ENCODE data around the gene PROM1. TPM values are rescaled to one million over a fixed set of nuclear protein-coding genes. Genes with fewer than 3 reads are reported as not detected.

The PROM1 gene
- polyA plus RNA-seq, 1 donor from 2014 or later: 1.1 TPM

DNA sequence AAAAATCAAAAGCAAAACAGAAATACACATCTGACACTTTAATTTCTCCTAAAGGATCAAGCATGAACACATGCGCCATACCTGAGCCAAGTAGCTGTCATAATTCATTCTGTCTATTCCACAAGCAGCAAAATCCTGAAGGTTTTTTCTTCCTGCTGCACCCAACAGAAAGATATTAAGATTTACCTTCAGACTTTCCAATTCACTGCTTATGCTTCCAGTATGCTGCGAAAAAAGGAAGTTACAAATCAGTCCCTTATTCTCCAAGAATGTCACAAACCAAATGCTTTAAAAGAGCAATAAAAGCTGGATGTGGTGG lies 91.7 kb downstream of the PROM1 start:
- H3K9ac ChIP-seq (ENCODE audit: low read length): no peak overlapping the region
- H2AFZ ChIP-seq (ENCODE audit: low read depth, low read length): no peak overlapping the region
- no peaks in the 10 kb centered on the region for H4K20me1 ChIP-seq (ENCODE audit: insufficient read depth)
- H3F3A ChIP-seq (ENCODE audit: insufficient read depth, low read length, poor library complexity, severe bottlenecking): no peaks in the 10 kb centered on the region
- TF ChIP-seq TAF1 (IDR thresholded peaks at IDR 0.05; ENCODE audit: low read depth) (no peak), MXI1 (conservative IDR thresholded peaks at IDR 0.05; ENCODE audit: poor library complexity, severe bottlenecking) (no peak), EZH2 (IDR thresholded peaks at IDR 0.05; ENCODE audit: borderline replicate concordance, insufficient read depth, low read length, poor library complexity, severe bottlenecking) (no peak), EP300 (conservative IDR thresholded peaks at IDR 0.05; ENCODE audit: poor library complexity, severe bottlenecking) (no peak), RAD21 (conservative IDR thresholded peaks at IDR 0.05) (no peak), SMC3 (conservative IDR thresholded peaks at IDR 0.05; ENCODE audit: poor library complexity) (no peak), POLR2AphosphoS5 (IDR thresholded peaks at IDR 0.05) (no peak)
- TF ChIP-seq, protein P1, sequence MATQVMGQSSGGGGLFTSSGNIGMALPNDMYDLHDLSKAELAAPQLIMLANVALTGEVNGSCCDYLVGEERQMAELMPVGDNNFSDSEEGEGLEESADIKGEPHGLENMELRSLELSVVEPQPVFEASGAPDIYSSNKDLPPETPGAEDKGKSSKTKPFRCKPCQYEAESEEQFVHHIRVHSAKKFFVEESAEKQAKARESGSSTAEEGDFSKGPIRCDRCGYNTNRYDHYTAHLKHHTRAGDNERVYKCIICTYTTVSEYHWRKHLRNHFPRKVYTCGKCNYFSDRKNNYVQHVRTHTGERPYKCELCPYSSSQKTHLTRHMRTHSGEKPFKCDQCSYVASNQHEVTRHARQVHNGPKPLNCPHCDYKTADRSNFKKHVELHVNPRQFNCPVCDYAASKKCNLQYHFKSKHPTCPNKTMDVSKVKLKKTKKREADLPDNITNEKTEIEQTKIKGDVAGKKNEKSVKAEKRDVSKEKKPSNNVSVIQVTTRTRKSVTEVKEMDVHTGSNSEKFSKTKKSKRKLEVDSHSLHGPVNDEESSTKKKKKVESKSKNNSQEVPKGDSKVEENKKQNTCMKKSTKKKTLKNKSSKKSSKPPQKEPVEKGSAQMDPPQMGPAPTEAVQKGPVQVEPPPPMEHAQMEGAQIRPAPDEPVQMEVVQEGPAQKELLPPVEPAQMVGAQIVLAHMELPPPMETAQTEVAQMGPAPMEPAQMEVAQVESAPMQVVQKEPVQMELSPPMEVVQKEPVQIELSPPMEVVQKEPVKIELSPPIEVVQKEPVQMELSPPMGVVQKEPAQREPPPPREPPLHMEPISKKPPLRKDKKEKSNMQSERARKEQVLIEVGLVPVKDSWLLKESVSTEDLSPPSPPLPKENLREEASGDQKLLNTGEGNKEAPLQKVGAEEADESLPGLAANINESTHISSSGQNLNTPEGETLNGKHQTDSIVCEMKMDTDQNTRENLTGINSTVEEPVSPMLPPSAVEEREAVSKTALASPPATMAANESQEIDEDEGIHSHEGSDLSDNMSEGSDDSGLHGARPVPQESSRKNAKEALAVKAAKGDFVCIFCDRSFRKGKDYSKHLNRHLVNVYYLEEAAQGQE (IDR thresholded peaks at IDR 0.05; ENCODE audit: borderline replicate concordance): no peak
- TF ChIP-seq, protein P2, sequence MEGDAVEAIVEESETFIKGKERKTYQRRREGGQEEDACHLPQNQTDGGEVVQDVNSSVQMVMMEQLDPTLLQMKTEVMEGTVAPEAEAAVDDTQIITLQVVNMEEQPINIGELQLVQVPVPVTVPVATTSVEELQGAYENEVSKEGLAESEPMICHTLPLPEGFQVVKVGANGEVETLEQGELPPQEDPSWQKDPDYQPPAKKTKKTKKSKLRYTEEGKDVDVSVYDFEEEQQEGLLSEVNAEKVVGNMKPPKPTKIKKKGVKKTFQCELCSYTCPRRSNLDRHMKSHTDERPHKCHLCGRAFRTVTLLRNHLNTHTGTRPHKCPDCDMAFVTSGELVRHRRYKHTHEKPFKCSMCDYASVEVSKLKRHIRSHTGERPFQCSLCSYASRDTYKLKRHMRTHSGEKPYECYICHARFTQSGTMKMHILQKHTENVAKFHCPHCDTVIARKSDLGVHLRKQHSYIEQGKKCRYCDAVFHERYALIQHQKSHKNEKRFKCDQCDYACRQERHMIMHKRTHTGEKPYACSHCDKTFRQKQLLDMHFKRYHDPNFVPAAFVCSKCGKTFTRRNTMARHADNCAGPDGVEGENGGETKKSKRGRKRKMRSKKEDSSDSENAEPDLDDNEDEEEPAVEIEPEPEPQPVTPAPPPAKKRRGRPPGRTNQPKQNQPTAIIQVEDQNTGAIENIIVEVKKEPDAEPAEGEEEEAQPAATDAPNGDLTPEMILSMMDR (IDR thresholded peaks at IDR 0.05; ENCODE audit: poor library complexity, severe bottlenecking): no peak
- no peaks in the 10 kb centered on the region for H3K9me2 ChIP-seq (ENCODE audit: insufficient read depth, low read length)
- H3K27ac ChIP-seq (ENCODE audit: low read length): no peak overlapping the region
- no peak overlapping the region for H3K4me2 ChIP-seq (ENCODE audit: low read length)
- no peaks in the 10 kb centered on the region for H3K79me2 ChIP-seq (replicated peaks; ENCODE audit: insufficient read depth, low read length)
- H3K4me3 ChIP-seq (ENCODE audit: low read length): no peak overlapping the region
- no peaks in the 10 kb centered on the region for H3K36me3 ChIP-seq (ENCODE audit: insufficient read depth, low read length)
- H3K9me3 ChIP-seq (ENCODE audit: low read length): no peaks in the 10 kb centered on the region
- no peaks in the 10 kb centered on the region for H3K27me3 ChIP-seq (ENCODE audit: insufficient read depth, low read depth, low read length)

DNA sequence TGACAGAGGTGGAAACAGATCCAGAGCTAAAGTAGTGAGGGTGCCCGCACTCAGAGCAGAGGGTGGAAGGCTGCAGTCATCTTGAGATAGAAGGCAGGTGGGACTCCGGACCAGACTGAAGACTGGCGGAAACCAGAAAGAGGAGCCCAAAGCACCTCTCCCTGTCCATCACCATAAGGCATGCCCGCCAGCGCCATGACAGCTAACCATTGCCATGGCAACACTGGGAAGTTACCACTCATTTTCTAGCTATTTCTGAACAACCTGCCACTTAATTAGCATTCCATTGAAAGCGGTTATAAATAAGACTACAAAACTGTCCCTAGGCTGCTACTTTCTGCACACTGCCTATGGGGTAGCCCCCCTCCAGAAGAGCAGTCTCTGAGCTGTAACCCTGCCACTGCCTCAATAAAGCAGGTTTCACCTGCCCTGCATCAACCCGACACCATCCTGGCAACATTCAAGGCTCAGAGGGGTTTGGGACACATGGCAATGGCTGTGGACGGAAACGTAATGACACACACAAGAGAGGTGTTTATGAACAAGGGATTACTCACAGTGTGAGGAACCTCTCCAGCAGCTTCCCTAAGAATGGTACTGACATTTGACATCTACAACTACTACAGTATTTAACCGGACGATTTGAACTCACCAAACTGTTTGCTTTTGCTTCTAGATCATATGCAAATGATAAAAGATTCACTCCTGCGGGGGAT lies 93.1 kb downstream of the PROM1 start:
- no peaks in the 10 kb centered on the region for H3K9me3 ChIP-seq (ENCODE audit: low read length)
- H3K36me3 ChIP-seq (ENCODE audit: insufficient read depth, low read length): no peaks in the 10 kb centered on the region
- H3K27ac ChIP-seq (ENCODE audit: low read length): peak overlapping the region; percentile 43
- H3K9me2 ChIP-seq (ENCODE audit: insufficient read depth, low read length): no peaks in the 10 kb centered on the region
- H3K4me3 ChIP-seq (ENCODE audit: low read length): no peak overlapping the region
- no peak overlapping the region for H3K9ac ChIP-seq (ENCODE audit: low read length)
- TF ChIP-seq EP300 (conservative IDR thresholded peaks at IDR 0.05; ENCODE audit: poor library complexity, severe bottlenecking) (peak; percentile 44), EZH2 (IDR thresholded peaks at IDR 0.05; ENCODE audit: borderline replicate concordance, insufficient read depth, low read length, poor library complexity, severe bottlenecking) (no peak)
- peak overlapping the region; percentile 23 for H3K4me2 ChIP-seq (ENCODE audit: low read length)
- H3K27me3 ChIP-seq (ENCODE audit: insufficient read depth, low read depth, low read length): no peaks in the 10 kb centered on the region
- no peaks in the 10 kb centered on the region for H3K79me2 ChIP-seq (replicated peaks; ENCODE audit: insufficient read depth, low read length)
- H3F3A ChIP-seq (ENCODE audit: insufficient read depth, low read length, poor library complexity, severe bottlenecking): no peaks in the 10 kb centered on the region
- no peaks in the 10 kb centered on the region for H4K20me1 ChIP-seq (ENCODE audit: insufficient read depth)
- H2AFZ ChIP-seq (ENCODE audit: low read depth, low read length): no peak overlapping the region
